ENCODE measurements around the gene SLC2A5. TPM values are rescaled to one million over a fixed set of nuclear protein-coding genes. Genes with fewer than 3 reads are reported as not detected.

SLC2A5 gene
- total RNA-seq, 3 donors from 2014 or later: 2.3 to 2.8 (median 2.7) TPM

DNA sequence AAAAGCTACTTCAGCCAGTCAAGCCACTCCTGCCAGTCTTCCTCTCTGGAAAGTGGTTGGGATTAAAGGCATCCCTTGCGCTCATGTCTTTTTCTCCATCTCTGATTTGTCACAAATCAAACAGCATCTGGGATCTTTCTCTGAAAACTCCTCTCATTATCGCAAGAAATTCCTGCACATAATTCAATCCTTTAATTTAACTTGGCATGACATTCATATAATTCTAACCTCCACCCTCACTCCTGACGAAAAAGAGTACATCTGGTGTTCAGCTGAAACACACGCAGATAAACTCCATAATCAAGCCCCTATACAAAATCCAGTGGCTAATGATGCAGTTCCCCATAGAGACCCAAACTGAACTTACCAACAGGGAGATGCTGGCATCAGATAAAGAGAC is 19.4 kb upstream of the SLC2A5 start:
- no peak for DNase-seq (ENCODE audit: low spot score in 2 of 2)
- no peak overlapping the region for H3K4me3 ChIP-seq
- intact Hi-C loops (cut with DNase I; ENCODE audit: low total_unique reads): no loop called here
- no peak overlapping the region for H3K27ac ChIP-seq
- H3K4me1 ChIP-seq: no peaks in the 10 kb centered on the region
- TF ChIP-seq POLR2A (IDR thresholded peaks at IDR 0.05) (no peak), POLR2AphosphoS5 (IDR thresholded peaks at IDR 0.05) (no peak), CTCF (IDR thresholded peaks at IDR 0.05) (no peak)
- no peaks in the 10 kb centered on the region for H3K27me3 ChIP-seq
- no peaks in the 10 kb centered on the region for H3K9me3 ChIP-seq
- no peaks in the 10 kb centered on the region for H3K36me3 ChIP-seq

GRCh38 chr1:9087411-9088125 is 18.1 kb upstream of the SLC2A5 start:
- DNase-seq (ENCODE audit: low spot score in 2 of 2): no peak
- intact Hi-C loops (cut with DNase I; ENCODE audit: low total_unique reads): no loop called here
- H3K27ac ChIP-seq: no peak overlapping the region
- no peaks in the 10 kb centered on the region for H3K4me1 ChIP-seq
- no peak overlapping the region for H3K4me3 ChIP-seq
- TF ChIP-seq POLR2A (IDR thresholded peaks at IDR 0.05) (no peak), POLR2AphosphoS5 (IDR thresholded peaks at IDR 0.05) (no peak), CTCF (IDR thresholded peaks at IDR 0.05) (no peak)
- H3K9me3 ChIP-seq: no peaks in the 10 kb centered on the region
- no peaks in the 10 kb centered on the region for H3K27me3 ChIP-seq
- H3K36me3 ChIP-seq: no peaks in the 10 kb centered on the region

- no peak for TF ChIP-seq CTCF (IDR thresholded peaks at IDR 0.05)
- no peak for TF ChIP-seq POLR2AphosphoS5 (IDR thresholded peaks at IDR 0.05)
- TF ChIP-seq POLR2A (IDR thresholded peaks at IDR 0.05): no peak
- no peaks in the 10 kb centered on the region for H3K27me3 ChIP-seq
- H3K9me3 ChIP-seq: no peaks in the 10 kb centered on the region
- intact Hi-C loops (cut with DNase I; ENCODE audit: low total_unique reads): no loop called here
- no peak overlapping the region for H3K27ac ChIP-seq
- no peak overlapping the region for H3K4me3 ChIP-seq
- no peaks in the 10 kb centered on the region for H3K36me3 ChIP-seq
- H3K4me1 ChIP-seq: no peaks in the 10 kb centered on the region
- no peak for DNase-seq (ENCODE audit: low spot score in 2 of 2)
These were observed 17.4 kb upstream of the SLC2A5 start for GRCh38 chr1:9086796-9087195.

GRCh38 chr1:9086045-9086444 is 16.6 kb upstream of the SLC2A5 start:
- TF ChIP-seq POLR2AphosphoS5 (IDR thresholded peaks at IDR 0.05): no peak
- TF ChIP-seq POLR2A (IDR thresholded peaks at IDR 0.05): no peak
- no peak for TF ChIP-seq CTCF (IDR thresholded peaks at IDR 0.05)
- no peaks in the 10 kb centered on the region for H3K36me3 ChIP-seq
- no peak for DNase-seq (ENCODE audit: low spot score in 2 of 2)
- H3K27me3 ChIP-seq: no peaks in the 10 kb centered on the region
- H3K4me1 ChIP-seq: no peaks in the 10 kb centered on the region
- no peaks in the 10 kb centered on the region for H3K9me3 ChIP-seq
- intact Hi-C loops (cut with DNase I; ENCODE audit: low total_unique reads): no loop called here
- H3K27ac ChIP-seq: no peak overlapping the region
- H3K4me3 ChIP-seq: no peak overlapping the region

- TF ChIP-seq CTCF (IDR thresholded peaks at IDR 0.05): no peak
- no peak for TF ChIP-seq POLR2AphosphoS5 (IDR thresholded peaks at IDR 0.05)
- TF ChIP-seq POLR2A (IDR thresholded peaks at IDR 0.05): no peak
- no peak overlapping the region for H3K4me3 ChIP-seq
- H3K4me1 ChIP-seq: no peaks in the 10 kb centered on the region
- no peaks in the 10 kb centered on the region for H3K9me3 ChIP-seq
- no peak for DNase-seq (ENCODE audit: low spot score in 2 of 2)
- no peaks in the 10 kb centered on the region for H3K27me3 ChIP-seq
- H3K36me3 ChIP-seq: no peaks in the 10 kb centered on the region
- no peak overlapping the region for H3K27ac ChIP-seq
- intact Hi-C loops (cut with DNase I; ENCODE audit: low total_unique reads): no loop called here
These were observed 16.0 kb upstream of the SLC2A5 start for GRCh38 chr1:9085306-9085940.
